Calu3 (cell line): ENCODE results near the gene ARHGAP4. TPM values are rescaled to one million over a fixed set of nuclear protein-coding genes. Genes with fewer than 3 reads are reported as not detected.

Experiments used
- BruUV-seq: library from RNA; stranded (reverse); fragments of 400-500 nt; replicated peaks from 2 replicates; lab custom pipeline; 2021; lab: Mats Ljungman, UMichigan
- CTCF ChIA-PET: fragments of 300-600 bp; sonication (Branson Sonifier 250); formaldehyde crosslinking; loops from one replicate; lab custom pipeline; 2022; ENCODE audit warnings: antibody characterized with exemption; lab: Charles Lee
- DNase-seq: peaks from one replicate; pipeline ENCODE4 v3.0.0; 2022
- H3K27ac Mint-ChIP-seq: one replicate; pipeline ENCODE4 v1.8.0; 2022; ENCODE audit warnings: mixed read lengths; ENCODE audit not compliant: unreplicated experiment
- H3K27me3 Mint-ChIP-seq: one replicate; pipeline ENCODE4 v1.8.0; 2022; ENCODE audit warnings: mixed read lengths; ENCODE audit not compliant: unreplicated experiment
- H3K36me3 Mint-ChIP-seq: one replicate; pipeline ENCODE4 v1.8.0; 2022; ENCODE audit warnings: mild to moderate bottlenecking, moderate library complexity, mixed read lengths; ENCODE audit not compliant: insufficient read depth, unreplicated experiment
- H3K4me1 Mint-ChIP-seq: one replicate; pipeline ENCODE4 v1.8.0; 2022; ENCODE audit warnings: mild to moderate bottlenecking, low read depth, mixed read lengths; ENCODE audit not compliant: unreplicated experiment
- H3K4me3 Mint-ChIP-seq: one replicate; pipeline ENCODE4 v1.8.0; 2022; ENCODE audit warnings: mild to moderate bottlenecking, low read depth, moderate library complexity, mixed read lengths; ENCODE audit not compliant: unreplicated experiment
- H3K9me3 Mint-ChIP-seq: one replicate; pipeline ENCODE4 v1.8.0; 2022; ENCODE audit warnings: low read depth, mixed read lengths; ENCODE audit not compliant: unreplicated experiment
- intact Hi-C: fragments of 100-400 bp; cut with micrococcal nuclease; formaldehyde crosslinking; loops from one replicate; pipeline ENCODE4 v1.10.0; 2022; ENCODE audit not compliant: unreplicated experiment
- total RNA-seq: library from RNA; stranded (reverse); gene quantifications from 2 replicates; pipeline ENCODE4 v1.2.3, GENCODE V29; 2022
- TF ChIP-seq, protein P1 (sequence below): fragments of 200-600 bp; IDR thresholded peaks from one replicate; pipeline ENCODE4 v1.8.0; 2022; ENCODE audit warnings: antibody characterized with exemption; ENCODE audit not compliant: unreplicated experiment

The ARHGAP4 gene
- total RNA-seq, 1 experiment from 2014 or later, result 3.8 TPM

DNA sequence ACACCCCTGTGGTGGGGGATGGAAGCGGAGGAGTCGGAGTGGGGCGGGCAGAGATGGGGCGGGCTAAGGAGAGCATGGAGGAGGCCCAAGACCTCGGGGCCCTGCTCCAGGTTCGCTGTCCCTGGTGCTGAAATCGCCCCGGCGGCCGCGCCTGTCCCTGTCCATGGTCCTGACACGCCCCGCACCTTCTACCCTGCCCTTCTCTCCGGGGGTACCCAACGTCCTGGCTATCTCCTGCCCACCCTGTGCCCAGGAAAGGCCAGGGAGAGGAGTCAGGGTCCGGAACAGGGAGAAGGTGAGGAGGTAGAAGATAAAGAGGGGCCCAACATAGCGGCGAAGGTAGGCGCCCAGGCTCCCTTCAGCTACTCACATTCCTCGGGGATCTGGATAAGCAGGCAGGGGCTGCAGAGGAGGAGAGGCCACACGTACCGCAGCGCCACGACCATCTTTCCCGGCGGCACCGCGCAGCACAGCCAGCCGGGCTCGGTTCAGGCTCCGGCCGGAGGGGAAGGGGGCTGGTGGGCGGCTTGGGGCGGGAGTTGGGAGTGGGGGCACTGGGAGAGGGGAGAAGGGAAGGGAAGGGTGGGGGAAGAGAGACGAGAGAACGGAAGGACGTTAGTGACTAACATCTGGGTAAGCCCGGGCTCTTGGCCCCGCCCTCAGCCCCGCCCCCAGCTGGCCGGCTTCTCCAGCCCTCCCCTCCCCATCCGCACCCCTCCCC lies 50.5 kb downstream of the ARHGAP4 start:
- H3K4me3 Mint-ChIP-seq, result no peak overlapping the region
- DNase-seq, result peak; percentile 68
- no peaks in the 10 kb centered on the region for H3K27me3 Mint-ChIP-seq
- no peaks in the 10 kb centered on the region for H3K9me3 Mint-ChIP-seq
- peaks cover 5% of the 10 kb centered on the region for H3K36me3 Mint-ChIP-seq
- TF ChIP-seq, protein P1, sequence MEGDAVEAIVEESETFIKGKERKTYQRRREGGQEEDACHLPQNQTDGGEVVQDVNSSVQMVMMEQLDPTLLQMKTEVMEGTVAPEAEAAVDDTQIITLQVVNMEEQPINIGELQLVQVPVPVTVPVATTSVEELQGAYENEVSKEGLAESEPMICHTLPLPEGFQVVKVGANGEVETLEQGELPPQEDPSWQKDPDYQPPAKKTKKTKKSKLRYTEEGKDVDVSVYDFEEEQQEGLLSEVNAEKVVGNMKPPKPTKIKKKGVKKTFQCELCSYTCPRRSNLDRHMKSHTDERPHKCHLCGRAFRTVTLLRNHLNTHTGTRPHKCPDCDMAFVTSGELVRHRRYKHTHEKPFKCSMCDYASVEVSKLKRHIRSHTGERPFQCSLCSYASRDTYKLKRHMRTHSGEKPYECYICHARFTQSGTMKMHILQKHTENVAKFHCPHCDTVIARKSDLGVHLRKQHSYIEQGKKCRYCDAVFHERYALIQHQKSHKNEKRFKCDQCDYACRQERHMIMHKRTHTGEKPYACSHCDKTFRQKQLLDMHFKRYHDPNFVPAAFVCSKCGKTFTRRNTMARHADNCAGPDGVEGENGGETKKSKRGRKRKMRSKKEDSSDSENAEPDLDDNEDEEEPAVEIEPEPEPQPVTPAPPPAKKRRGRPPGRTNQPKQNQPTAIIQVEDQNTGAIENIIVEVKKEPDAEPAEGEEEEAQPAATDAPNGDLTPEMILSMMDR, result no peak
- CTCF ChIA-PET, result no interaction called here
- BruUV-seq, result no TSS peak
- intact Hi-C loops, result no loop called here
- H3K27ac Mint-ChIP-seq, result no peak overlapping the region
- peaks cover 9% of the 10 kb centered on the region for H3K4me1 Mint-ChIP-seq

DNA sequence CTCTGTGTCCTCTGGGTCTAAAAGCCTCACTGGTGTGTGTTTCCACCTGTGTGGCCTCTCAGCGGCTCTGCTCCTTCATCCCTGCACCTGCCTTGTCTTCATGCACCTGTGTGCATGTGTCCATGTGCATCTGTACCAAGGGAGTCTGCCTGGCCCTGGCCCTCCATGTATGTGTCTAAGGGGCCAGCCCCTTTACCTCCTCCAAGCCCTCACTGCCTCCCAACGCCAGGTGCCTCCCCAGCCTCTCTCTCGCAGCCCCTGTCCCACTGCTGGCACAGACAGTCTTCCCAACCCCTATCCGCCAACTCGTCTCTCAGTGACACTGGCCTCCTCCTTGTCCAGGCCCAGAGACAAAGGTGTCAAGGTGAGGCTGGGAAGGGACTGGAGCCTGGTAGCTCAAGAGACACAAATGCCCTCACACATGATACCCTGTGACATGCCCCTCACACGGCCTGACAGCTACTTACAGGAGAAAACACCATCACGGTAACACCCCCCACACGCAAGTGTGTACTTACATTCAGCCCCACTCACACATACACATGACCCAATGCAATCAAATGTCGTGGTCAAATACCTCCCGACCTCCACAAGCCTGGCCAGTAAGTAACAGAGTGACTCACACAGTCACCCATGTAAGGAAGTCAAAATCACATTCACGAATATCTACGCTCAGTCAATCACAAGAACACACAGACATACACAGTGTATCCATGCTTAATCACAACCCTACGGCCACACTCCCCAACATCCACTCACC lies 51.5 kb downstream of the ARHGAP4 start:
- Mint-ChIP-seq H3K27ac (no peak overlapping the region), H3K36me3 (peaks cover 5% of the 10 kb centered on the region), H3K4me3 (no peak overlapping the region), H3K27me3 (no peaks in the 10 kb centered on the region), H3K4me1 (peaks cover 9% of the 10 kb centered on the region), H3K9me3 (no peaks in the 10 kb centered on the region)
- CTCF ChIA-PET, result no interaction called here
- intact Hi-C loops, result no loop called here
- no TSS peak for BruUV-seq
- no peak for DNase-seq
- TF ChIP-seq, protein P1, result no peak

DNA sequence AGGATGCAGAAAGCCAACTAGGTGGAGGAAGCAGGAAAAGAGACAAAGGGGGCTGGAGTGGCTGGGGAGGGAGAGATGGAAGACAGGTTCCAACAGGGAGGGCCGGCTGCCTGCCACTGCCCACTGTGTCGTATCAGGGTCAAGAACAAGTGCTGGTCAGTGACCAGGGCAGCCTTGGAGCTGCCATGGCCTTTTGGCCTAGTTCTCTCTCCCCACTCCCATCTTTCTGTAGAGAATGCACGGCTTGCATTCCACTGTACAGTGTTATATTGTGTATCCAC lies 52.0 kb downstream of the ARHGAP4 start:
- no peak overlapping the region for H3K27ac Mint-ChIP-seq
- TF ChIP-seq, protein P1, result no peak
- H3K4me3 Mint-ChIP-seq, result no peak overlapping the region
- BruUV-seq, result no TSS peak
- CTCF ChIA-PET, result no interaction called here
- H3K9me3 Mint-ChIP-seq, result no peaks in the 10 kb centered on the region
- intact Hi-C loops, result no loop called here
- H3K36me3 Mint-ChIP-seq, result peaks cover 5% of the 10 kb centered on the region
- peaks cover 9% of the 10 kb centered on the region for H3K4me1 Mint-ChIP-seq
- no peaks in the 10 kb centered on the region for H3K27me3 Mint-ChIP-seq
- no peak for DNase-seq

DNA sequence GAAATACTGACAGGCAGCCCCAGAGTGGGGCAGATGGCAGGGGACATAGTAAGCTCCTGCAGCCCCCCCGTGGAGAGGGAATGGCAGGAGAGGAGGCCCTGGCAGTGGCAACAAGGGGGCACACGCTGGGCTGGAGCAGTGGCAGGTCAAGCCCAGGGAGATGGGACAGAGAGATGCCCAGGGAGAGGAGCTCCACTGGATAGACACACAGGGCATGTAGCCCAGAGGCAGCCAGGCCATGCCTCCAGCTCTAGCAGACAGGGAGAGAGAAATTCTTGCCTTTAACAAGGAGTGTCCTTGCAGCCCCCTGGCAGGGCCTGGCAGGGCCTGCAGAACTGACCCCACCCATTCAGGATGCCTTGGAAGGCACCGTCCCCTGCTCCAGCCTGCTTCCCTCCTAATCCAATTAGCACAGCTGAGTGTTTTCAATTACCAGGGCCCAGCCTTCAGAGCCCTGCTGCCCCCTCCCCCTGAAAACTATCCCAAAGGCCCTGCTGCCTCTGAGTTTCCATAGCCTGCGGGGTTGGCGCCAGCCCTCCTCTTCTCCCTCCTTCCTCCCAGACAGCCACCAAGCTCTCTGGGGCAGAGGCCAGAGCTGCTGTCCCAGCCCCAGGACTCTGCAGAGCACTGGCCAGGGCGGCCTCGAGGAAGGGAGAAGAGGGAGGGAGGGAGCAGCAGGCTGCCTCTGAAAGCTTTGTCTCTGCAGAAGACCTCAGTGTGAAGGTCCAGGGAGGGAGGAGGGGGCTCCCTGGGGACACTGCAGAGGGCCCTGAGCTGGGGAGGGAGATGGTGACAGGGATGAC lies 52.6 kb downstream of the ARHGAP4 start:
- no peak for DNase-seq
- CTCF ChIA-PET, result no interaction called here
- intact Hi-C loops, result no loop called here
- Mint-ChIP-seq H3K9me3 (no peaks in the 10 kb centered on the region), H3K27me3 (no peaks in the 10 kb centered on the region), H3K4me1 (peaks cover 9% of the 10 kb centered on the region), H3K36me3 (peaks cover 5% of the 10 kb centered on the region), H3K27ac (no peak overlapping the region), H3K4me3 (no peak overlapping the region)
- BruUV-seq, result no TSS peak
- TF ChIP-seq, protein P1, result no peak
